ENCODE results near the gene KDM7A.

The KDM7A gene

GRCh38 chr7:140176811-140177702, at the start of gene KDM7A:
Gene KDM7A (minus strand): TSS chr7:140176983. CDS start chr7:140176937, 46 bp downstream.
- peaks cover 11% of the 10 kb centered on the region for H3K4me1 ChIP-seq (ENCODE audit: control insufficient read depth, insufficient read depth, low read length)
- DNase-seq (ENCODE audit: low read depth): peak; percentile 98
- H3K36me3 ChIP-seq (ENCODE audit: control insufficient read depth, insufficient read depth, low read length, severe bottlenecking): no peaks in the 10 kb centered on the region
- peak within 1 kb of the TSS; percentile 98 for H3K9ac ChIP-seq (ENCODE audit: low read length)
- H3K9me3 ChIP-seq (ENCODE audit: control insufficient read depth, low read length): no peaks in the 10 kb centered on the region
- H3K27me3 ChIP-seq (replicated peaks; ENCODE audit: control insufficient read depth, insufficient read depth, low read length): no peaks in the 10 kb centered on the region
- H3K4me3 ChIP-seq (ENCODE audit: low read length): peak within 1 kb of the TSS; percentile 92

- peaks cover 10% of the 10 kb centered on the region for H3K27me3 ChIP-seq (replicated peaks; ENCODE audit: control insufficient read depth, insufficient read depth, low read length)
- H3K36me3 ChIP-seq (ENCODE audit: control insufficient read depth, insufficient read depth, low read length, severe bottlenecking): no peaks in the 10 kb centered on the region
- H3K4me3 ChIP-seq (ENCODE audit: low read length): no peak overlapping the region
- H3K9me3 ChIP-seq (ENCODE audit: control insufficient read depth, low read length): no peaks in the 10 kb centered on the region
- H3K4me1 ChIP-seq (ENCODE audit: control insufficient read depth, insufficient read depth, low read length): peaks cover 2% of the 10 kb centered on the region
- H3K9ac ChIP-seq (ENCODE audit: low read length): no peak overlapping the region
- DNase-seq (ENCODE audit: low read depth): no peak
Observed at GRCh38 chr7:140225562-140226249, 48.9 kb upstream of the KDM7A start.

- Histone ChIP-seq H3K27me3 (replicated peaks; ENCODE audit: control insufficient read depth, insufficient read depth, low read length) (peaks cover 10% of the 10 kb centered on the region), H3K4me1 (ENCODE audit: control insufficient read depth, insufficient read depth, low read length) (no peaks in the 10 kb centered on the region)
- no peak for DNase-seq (ENCODE audit: low read depth)
Observed at GRCh38 chr7:140223515-140224221, 46.9 kb upstream of the KDM7A start.

GRCh38 chr7:140222814-140223213, 46.0 kb upstream of the KDM7A start:
- H3K27me3 ChIP-seq (replicated peaks; ENCODE audit: control insufficient read depth, insufficient read depth, low read length): peaks cover 10% of the 10 kb centered on the region
- no peaks in the 10 kb centered on the region for H3K36me3 ChIP-seq (ENCODE audit: control insufficient read depth, insufficient read depth, low read length, severe bottlenecking)
- H3K4me3 ChIP-seq (ENCODE audit: low read length): no peak overlapping the region
- H3K4me1 ChIP-seq (ENCODE audit: control insufficient read depth, insufficient read depth, low read length): no peaks in the 10 kb centered on the region
- no peak overlapping the region for H3K9ac ChIP-seq (ENCODE audit: low read length)
- DNase-seq (ENCODE audit: low read depth): no peak
- H3K9me3 ChIP-seq (ENCODE audit: control insufficient read depth, low read length): no peaks in the 10 kb centered on the region

More at GRCh38 chr7:140223515-140224221, 46.9 kb upstream of the KDM7A start:
- Histone ChIP-seq H3K9ac (ENCODE audit: low read length) (no peak overlapping the region), H3K36me3 (ENCODE audit: control insufficient read depth, insufficient read depth, low read length, severe bottlenecking) (no peaks in the 10 kb centered on the region), H3K9me3 (ENCODE audit: control insufficient read depth, low read length) (no peaks in the 10 kb centered on the region), H3K4me3 (ENCODE audit: low read length) (no peak overlapping the region)

GRCh38 chr7:140219672-140220524, 43.1 kb upstream of the KDM7A start:
- Histone ChIP-seq H3K9ac (ENCODE audit: low read length) (no peak overlapping the region), H3K9me3 (ENCODE audit: control insufficient read depth, low read length) (peaks cover 5% of the 10 kb centered on the region), H3K4me3 (ENCODE audit: low read length) (no peak overlapping the region), H3K36me3 (ENCODE audit: control insufficient read depth, insufficient read depth, low read length, severe bottlenecking) (no peaks in the 10 kb centered on the region), H3K4me1 (ENCODE audit: control insufficient read depth, insufficient read depth, low read length) (no peaks in the 10 kb centered on the region), H3K27me3 (replicated peaks; ENCODE audit: control insufficient read depth, insufficient read depth, low read length) (peaks cover 10% of the 10 kb centered on the region)
- no peak for DNase-seq (ENCODE audit: low read depth)

GRCh38 chr7:140218656-140219055, 41.9 kb upstream of the KDM7A start:
- no peak for DNase-seq (ENCODE audit: low read depth)
- Histone ChIP-seq H3K4me3 (ENCODE audit: low read length) (no peak overlapping the region), H3K9ac (ENCODE audit: low read length) (no peak overlapping the region), H3K36me3 (ENCODE audit: control insufficient read depth, insufficient read depth, low read length, severe bottlenecking) (no peaks in the 10 kb centered on the region), H3K4me1 (ENCODE audit: control insufficient read depth, insufficient read depth, low read length) (peaks cover 9% of the 10 kb centered on the region), H3K9me3 (ENCODE audit: control insufficient read depth, low read length) (peaks cover 5% of the 10 kb centered on the region), H3K27me3 (replicated peaks; ENCODE audit: control insufficient read depth, insufficient read depth, low read length) (peaks cover 7% of the 10 kb centered on the region)

- Histone ChIP-seq H3K4me3 (ENCODE audit: low read length) (no peak overlapping the region), H3K36me3 (ENCODE audit: control insufficient read depth, insufficient read depth, low read length, severe bottlenecking) (no peaks in the 10 kb centered on the region), H3K9me3 (ENCODE audit: control insufficient read depth, low read length) (peaks cover 5% of the 10 kb centered on the region)
Observed at GRCh38 chr7:140217750-140218501, 41.1 kb upstream of the KDM7A start.

GRCh38 chr7:140215281-140215680, 38.5 kb upstream of the KDM7A start:
- DNase-seq (ENCODE audit: low read depth): no peak
- Histone ChIP-seq H3K36me3 (ENCODE audit: control insufficient read depth, insufficient read depth, low read length, severe bottlenecking) (no peaks in the 10 kb centered on the region), H3K9ac (ENCODE audit: low read length) (no peak overlapping the region), H3K27me3 (replicated peaks; ENCODE audit: control insufficient read depth, insufficient read depth, low read length) (no peaks in the 10 kb centered on the region), H3K4me1 (ENCODE audit: control insufficient read depth, insufficient read depth, low read length) (peaks cover 11% of the 10 kb centered on the region), H3K4me3 (ENCODE audit: low read length) (no peak overlapping the region), H3K9me3 (ENCODE audit: control insufficient read depth, low read length) (peaks cover 5% of the 10 kb centered on the region)

More at GRCh38 chr7:140217750-140218501, 41.1 kb upstream of the KDM7A start:
- DNase-seq (ENCODE audit: low read depth): no peak
- peaks cover 2% of the 10 kb centered on the region for H3K27me3 ChIP-seq (replicated peaks; ENCODE audit: control insufficient read depth, insufficient read depth, low read length)
- no peak overlapping the region for H3K9ac ChIP-seq (ENCODE audit: low read length)
- H3K4me1 ChIP-seq (ENCODE audit: control insufficient read depth, insufficient read depth, low read length): peaks cover 11% of the 10 kb centered on the region

GRCh38 chr7:140214075-140214684, 37.4 kb upstream of the KDM7A start:
- Histone ChIP-seq H3K9me3 (ENCODE audit: control insufficient read depth, low read length) (peaks cover 5% of the 10 kb centered on the region), H3K9ac (ENCODE audit: low read length) (no peak overlapping the region), H3K36me3 (ENCODE audit: control insufficient read depth, insufficient read depth, low read length, severe bottlenecking) (no peaks in the 10 kb centered on the region), H3K27me3 (replicated peaks; ENCODE audit: control insufficient read depth, insufficient read depth, low read length) (no peaks in the 10 kb centered on the region), H3K4me3 (ENCODE audit: low read length) (peak overlapping the region; percentile 40), H3K4me1 (ENCODE audit: control insufficient read depth, insufficient read depth, low read length) (peaks cover 11% of the 10 kb centered on the region)
- peak; percentile 36 for DNase-seq (ENCODE audit: low read depth)

GRCh38 chr7:140213684-140214074, 36.9 kb upstream of the KDM7A start:
- Histone ChIP-seq H3K4me1 (ENCODE audit: control insufficient read depth, insufficient read depth, low read length) (peaks cover 11% of the 10 kb centered on the region), H3K27me3 (replicated peaks; ENCODE audit: control insufficient read depth, insufficient read depth, low read length) (no peaks in the 10 kb centered on the region), H3K36me3 (ENCODE audit: control insufficient read depth, insufficient read depth, low read length, severe bottlenecking) (no peaks in the 10 kb centered on the region), H3K9me3 (ENCODE audit: control insufficient read depth, low read length) (peaks cover 5% of the 10 kb centered on the region), H3K4me3 (ENCODE audit: low read length) (peak overlapping the region; percentile 40), H3K9ac (ENCODE audit: low read length) (no peak overlapping the region)
- DNase-seq (ENCODE audit: low read depth): peak; percentile 6
